GM21576 (cell line): ENCODE data around the gene AP5M1.
"Not testable (repeated sequence)": the region's sequence is repeated elsewhere in the genome, so short reads cannot be mapped to it uniquely, and the experiment has no call there.

ENCODE experiments used
- ATAC-seq: cut with Tn5 transposase; IDR thresholded peaks from one replicate; pipeline ENCODE4 v1.9.1; 2021; ENCODE audit warnings: mild to moderate bottlenecking, moderate library complexity; ENCODE audit not compliant: unreplicated experiment

AP5M1 gene

GRCh38 chr14:57287745-57288144 is 19.0 kb downstream of the AP5M1 start:
- no peak for ATAC-seq

- ATAC-seq: no peak
Observed at GRCh38 chr14:57290751-57291150, 22.0 kb downstream of the AP5M1 start.

GRCh38 chr14:57291692-57292647 is 23.2 kb downstream of the AP5M1 start:
- ATAC-seq: no peak

GRCh38 chr14:57293866-57294837 is 25.4 kb downstream of the AP5M1 start:
- no peak for ATAC-seq

- ATAC-seq: no peak
Observed at GRCh38 chr14:57295239-57295638, 26.5 kb downstream of the AP5M1 start.

GRCh38 chr14:57297852-57298251 is 29.1 kb downstream of the AP5M1 start:
- no peak for ATAC-seq

GRCh38 chr14:57299511-57299910 is 30.7 kb downstream of the AP5M1 start:
- no peak for ATAC-seq

GRCh38 chr14:57302883-57303282 is 34.1 kb downstream of the AP5M1 start:
- ATAC-seq: no peak

- ATAC-seq: no peak
Observed at GRCh38 chr14:57314396-57315089, 45.8 kb downstream of the AP5M1 start.

- ATAC-seq: peak; percentile 60
Observed at GRCh38 chr14:57317248-57317833, 48.6 kb downstream of the AP5M1 start.

GRCh38 chr14:57319636-57320192 is 50.9 kb downstream of the AP5M1 start:
- ATAC-seq: no peak

- ATAC-seq: no peak
Observed at GRCh38 chr14:57323721-57324120, 55.0 kb downstream of the AP5M1 start.

- ATAC-seq: peak; percentile 91
Observed at GRCh38 chr14:57326253-57326652, 57.5 kb downstream of the AP5M1 start.

GRCh38 chr14:57329833-57330232 is 61.1 kb downstream of the AP5M1 start:
- ATAC-seq: no peak

- ATAC-seq: not testable (repeated sequence)
Observed at GRCh38 chr14:57332475-57332874, 63.7 kb downstream of the AP5M1 start.

GRCh38 chr14:57333726-57334125 is 65.0 kb downstream of the AP5M1 start:
- not testable (repeated sequence) for ATAC-seq

- not testable (repeated sequence) for ATAC-seq
Observed at GRCh38 chr14:57343545-57344297, 75.0 kb downstream of the AP5M1 start.

GRCh38 chr14:57345106-57345505 is 76.3 kb downstream of the AP5M1 start:
- ATAC-seq: no peak

GRCh38 chr14:57346741-57347140 is 78.0 kb downstream of the AP5M1 start:
- ATAC-seq: no peak
